HEK293 (cell line): ENCODE results near the gene CC2D1B.

Source experiments
- CTCF ChIA-PET: fragments of 350-600 bp; formaldehyde crosslinking; extraction: SDS; loops from one replicate; lab custom pipeline; 2021; ENCODE audit warnings: antibody characterized with exemption; lab: Yijun Ruan, JAX
- POLR2A ChIA-PET: fragments of 300-600 bp; formaldehyde crosslinking; extraction: SDS; loops from one replicate; lab custom pipeline; 2020; ENCODE audit warnings: antibody characterized with exemption, inconsistent platforms; lab: Yijun Ruan, JAX
- H3K27ac ChIP-seq: fragments of 200-500 bp; sonication (Bioruptor generic); 2 replicates; pipeline ENCODE4 v1.5.1; 2014; ENCODE audit warnings: low read depth, low read length, control low read depth, inconsistent platforms; ENCODE audit errors: extremely low read depth
- H3K36me3 ChIP-seq, 2 experiments: fragments of 200-500 bp in 1 of 2; sonication (Bioruptor generic) in 1 of 2; 1 replicate in 1 of 2; 2 replicates in 1 of 2; pipeline ENCODE4 v1.5.1; 2014 to 2017; ENCODE audit warnings: inconsistent platforms in 2 of 2, low read length in 2 of 2; ENCODE audit not compliant: control insufficient read depth in 2 of 2, insufficient read depth in 1 of 2
- H3K4me1 ChIP-seq: fragments of 200-500 bp; sonication (Bioruptor generic); 2 replicates; pipeline ENCODE4 v1.5.1; 2014; ENCODE audit warnings: mild to moderate bottlenecking, low read length, inconsistent platforms; ENCODE audit not compliant: control insufficient read depth, insufficient read depth
- H3K4me3 ChIP-seq: 2 replicates; pipeline ENCODE4 v1.5.1; 2011; ENCODE audit warnings: low read depth, mild to moderate bottlenecking, control low read depth, low read length, moderate library complexity
- H3K9me3 ChIP-seq: fragments of 200-500 bp; sonication (Bioruptor generic); 2 replicates; pipeline ENCODE4 v1.5.1; 2014; ENCODE audit warnings: low read depth, low read length, inconsistent platforms; ENCODE audit not compliant: control insufficient read depth, insufficient read depth
- EGR2 ChIP-seq: fragments of 450-650 bp; formaldehyde crosslinking; IDR thresholded peaks from 2 replicates; pipeline ENCODE4 v1.5.1; 2016; ENCODE audit warnings: low read depth, missing biosample characterization, missing genetic modification characterization
- KLF16 ChIP-seq: fragments of 450-650 bp; formaldehyde crosslinking; IDR thresholded peaks from 2 replicates; pipeline ENCODE4 v1.5.1; 2017; ENCODE audit warnings: missing biosample characterization, missing genetic modification characterization
- PRDM1 ChIP-seq: fragments of 450-650 bp; formaldehyde crosslinking; IDR thresholded peaks from 2 replicates; pipeline ENCODE4; 2016; ENCODE audit warnings: missing biosample characterization, missing genetic modification characterization
- TRIM28 ChIP-seq: IDR thresholded peaks from 2 replicates; pipeline ENCODE4 v1.6.1; 2011; ENCODE audit warnings: low read length, control low read depth, borderline replicate concordance
- ZBTB17 ChIP-seq: fragments of 450-650 bp; formaldehyde crosslinking; IDR thresholded peaks from 2 replicates; pipeline ENCODE4 v1.5.1; 2016; ENCODE audit warnings: missing biosample characterization, missing genetic modification characterization
- ZBTB44 ChIP-seq: fragments of 450-650 bp; IDR thresholded peaks from 2 replicates; pipeline ENCODE4 v1.5.1; 2018; ENCODE audit warnings: missing biosample characterization, mild to moderate bottlenecking, missing genetic modification characterization
- ZNF132 ChIP-seq: fragments of 450-650 bp; formaldehyde crosslinking; IDR thresholded peaks from 2 replicates; pipeline ENCODE4 v1.5.1; 2017; ENCODE audit warnings: missing biosample characterization, missing genetic modification characterization, borderline replicate concordance
- ZNF175 ChIP-seq: fragments of 450-650 bp; formaldehyde crosslinking; IDR thresholded peaks from 2 replicates; pipeline ENCODE4 v1.5.1; 2016; ENCODE audit warnings: missing biosample characterization, missing genetic modification characterization
- ZNF202 ChIP-seq: fragments of 450-650 bp; formaldehyde crosslinking; IDR thresholded peaks from 2 replicates; pipeline ENCODE4 v1.5.1; 2016; ENCODE audit warnings: missing biosample characterization, missing genetic modification characterization, borderline replicate concordance
- ZNF223 ChIP-seq: fragments of 450-650 bp; formaldehyde crosslinking; IDR thresholded peaks from 2 replicates; pipeline ENCODE4 v1.5.1; 2016; ENCODE audit warnings: missing biosample characterization, missing genetic modification characterization
- ZNF391 ChIP-seq: fragments of 450-650 bp; formaldehyde crosslinking; IDR thresholded peaks from 2 replicates; pipeline ENCODE4 v1.5.1; 2016; ENCODE audit warnings: low read depth, missing biosample characterization, missing genetic modification characterization, borderline replicate concordance
- ZNF426 ChIP-seq: fragments of 450-650 bp; formaldehyde crosslinking; IDR thresholded peaks from 2 replicates; pipeline ENCODE4 v1.5.1; 2017; ENCODE audit warnings: missing biosample characterization, missing genetic modification characterization, mild to moderate bottlenecking, inconsistent platforms, moderate library complexity
- ZNF548 ChIP-seq: fragments of 450-650 bp; formaldehyde crosslinking; IDR thresholded peaks from 2 replicates; pipeline ENCODE4 v1.5.1; 2016; ENCODE audit warnings: missing biosample characterization, missing genetic modification characterization
- ZNF558 ChIP-seq: fragments of 450-650 bp; formaldehyde crosslinking; IDR thresholded peaks from 2 replicates; pipeline ENCODE4 v1.5.1; 2016; ENCODE audit warnings: missing biosample characterization, missing genetic modification characterization
- ZNF664 ChIP-seq: fragments of 450-650 bp; formaldehyde crosslinking; IDR thresholded peaks from 2 replicates; pipeline ENCODE4 v1.5.1; 2016; ENCODE audit warnings: missing biosample characterization, missing genetic modification characterization
- ZNF677 ChIP-seq: fragments of 450-650 bp; IDR thresholded peaks from 2 replicates; pipeline ENCODE4 v1.5.0; 2018; ENCODE audit warnings: missing biosample characterization, mild to moderate bottlenecking, missing genetic modification characterization, moderate library complexity
- TF ChIP-seq, protein P1 (sequence below): fragments of 450-650 bp; formaldehyde crosslinking; IDR thresholded peaks from 2 replicates; pipeline ENCODE4 v1.5.1; 2016; ENCODE audit warnings: missing biosample characterization, missing genetic modification characterization
- TF ChIP-seq, protein P2 (sequence below): fragments of 450-650 bp; formaldehyde crosslinking; IDR thresholded peaks from 2 replicates; pipeline ENCODE4 v1.5.1; 2017; ENCODE audit warnings: missing biosample characterization, missing genetic modification characterization

Gene CC2D1B

GRCh38 chr1:52332411-52332810, 33.6 kb downstream of the CC2D1B start:
- H3K9me3 ChIP-seq, result no peaks in the 10 kb centered on the region
- TF ChIP-seq ZBTB17 (peak; percentile 21; the same call in 1 of the 2 replicates), ZNF558 (tag by site-specific recombination) (no peak), ZNF202 (tag by site-specific recombination) (no peak), ZBTB44 (tag by site-specific recombination) (no peak), EGR2 (no peak)
- peaks cover 0 to 12% of the 10 kb centered on the region in 2 experiments; a peak in 2 of 3 replicates for H3K36me3 ChIP-seq
- H3K27ac ChIP-seq, result no peak overlapping the region
- H3K4me1 ChIP-seq, result no peaks in the 10 kb centered on the region
- POLR2A ChIA-PET, result no interaction called here
- CTCF ChIA-PET, result interaction anchor here (1.1 kb wide), 1 partner anchor 204 kb away, joined by 3 read pairs; no protein-coding TSS in a partner anchor
- no peak overlapping the region for H3K4me3 ChIP-seq

DNA sequence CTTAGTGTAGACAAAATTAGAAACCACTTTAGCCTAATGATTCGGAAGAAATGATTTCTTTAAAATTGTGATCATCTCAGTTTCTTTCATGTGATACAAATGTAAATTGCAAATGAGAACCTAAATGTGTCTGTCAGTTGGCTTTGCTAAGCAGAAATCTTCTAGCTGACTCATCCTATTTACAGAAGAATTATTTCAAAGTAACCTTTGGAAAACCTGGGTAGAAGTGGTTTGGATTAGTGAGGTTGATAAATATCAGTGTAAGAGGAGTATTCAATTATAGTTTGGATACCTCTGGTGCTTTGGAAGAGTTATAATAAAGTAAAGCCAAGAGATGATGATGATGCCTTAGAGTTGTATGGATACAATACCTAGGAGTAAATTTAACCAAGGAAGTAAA, 37.4 kb downstream of the CC2D1B start:
- no peaks in the 10 kb centered on the region for H3K9me3 ChIP-seq
- ChIA-PET CTCF (interaction anchor here (1.4 kb wide), 1 partner anchor 32 kb away, joined by 4 read pairs; no protein-coding TSS in a partner anchor), POLR2A (no interaction called here)
- no peak overlapping the region for H3K4me3 ChIP-seq
- H3K4me1 ChIP-seq, result no peaks in the 10 kb centered on the region
- no peaks in the 10 kb centered on the region; a peak in 1 of 3 replicates for H3K36me3 ChIP-seq
- TF ChIP-seq ZNF132 (tag by site-specific recombination) (no peak), ZNF175 (tag by site-specific recombination) (no peak), PRDM1 (tag by site-specific recombination) (no peak), ZNF664 (no peak), ZNF426 (no peak), ZNF558 (tag by site-specific recombination) (no peak), ZNF391 (tag by site-specific recombination) (no peak), ZNF677 (tag by site-specific recombination) (no peak), ZNF223 (tag by site-specific recombination) (no peak), ZNF202 (tag by site-specific recombination) (no peak), KLF16 (tag by site-specific recombination) (no peak), TRIM28 (no peak), ZNF548 (no peak)
- TF ChIP-seq, protein P1, sequence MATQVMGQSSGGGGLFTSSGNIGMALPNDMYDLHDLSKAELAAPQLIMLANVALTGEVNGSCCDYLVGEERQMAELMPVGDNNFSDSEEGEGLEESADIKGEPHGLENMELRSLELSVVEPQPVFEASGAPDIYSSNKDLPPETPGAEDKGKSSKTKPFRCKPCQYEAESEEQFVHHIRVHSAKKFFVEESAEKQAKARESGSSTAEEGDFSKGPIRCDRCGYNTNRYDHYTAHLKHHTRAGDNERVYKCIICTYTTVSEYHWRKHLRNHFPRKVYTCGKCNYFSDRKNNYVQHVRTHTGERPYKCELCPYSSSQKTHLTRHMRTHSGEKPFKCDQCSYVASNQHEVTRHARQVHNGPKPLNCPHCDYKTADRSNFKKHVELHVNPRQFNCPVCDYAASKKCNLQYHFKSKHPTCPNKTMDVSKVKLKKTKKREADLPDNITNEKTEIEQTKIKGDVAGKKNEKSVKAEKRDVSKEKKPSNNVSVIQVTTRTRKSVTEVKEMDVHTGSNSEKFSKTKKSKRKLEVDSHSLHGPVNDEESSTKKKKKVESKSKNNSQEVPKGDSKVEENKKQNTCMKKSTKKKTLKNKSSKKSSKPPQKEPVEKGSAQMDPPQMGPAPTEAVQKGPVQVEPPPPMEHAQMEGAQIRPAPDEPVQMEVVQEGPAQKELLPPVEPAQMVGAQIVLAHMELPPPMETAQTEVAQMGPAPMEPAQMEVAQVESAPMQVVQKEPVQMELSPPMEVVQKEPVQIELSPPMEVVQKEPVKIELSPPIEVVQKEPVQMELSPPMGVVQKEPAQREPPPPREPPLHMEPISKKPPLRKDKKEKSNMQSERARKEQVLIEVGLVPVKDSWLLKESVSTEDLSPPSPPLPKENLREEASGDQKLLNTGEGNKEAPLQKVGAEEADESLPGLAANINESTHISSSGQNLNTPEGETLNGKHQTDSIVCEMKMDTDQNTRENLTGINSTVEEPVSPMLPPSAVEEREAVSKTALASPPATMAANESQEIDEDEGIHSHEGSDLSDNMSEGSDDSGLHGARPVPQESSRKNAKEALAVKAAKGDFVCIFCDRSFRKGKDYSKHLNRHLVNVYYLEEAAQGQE (tag by site-specific recombination), result no peak
- TF ChIP-seq, protein P2, sequence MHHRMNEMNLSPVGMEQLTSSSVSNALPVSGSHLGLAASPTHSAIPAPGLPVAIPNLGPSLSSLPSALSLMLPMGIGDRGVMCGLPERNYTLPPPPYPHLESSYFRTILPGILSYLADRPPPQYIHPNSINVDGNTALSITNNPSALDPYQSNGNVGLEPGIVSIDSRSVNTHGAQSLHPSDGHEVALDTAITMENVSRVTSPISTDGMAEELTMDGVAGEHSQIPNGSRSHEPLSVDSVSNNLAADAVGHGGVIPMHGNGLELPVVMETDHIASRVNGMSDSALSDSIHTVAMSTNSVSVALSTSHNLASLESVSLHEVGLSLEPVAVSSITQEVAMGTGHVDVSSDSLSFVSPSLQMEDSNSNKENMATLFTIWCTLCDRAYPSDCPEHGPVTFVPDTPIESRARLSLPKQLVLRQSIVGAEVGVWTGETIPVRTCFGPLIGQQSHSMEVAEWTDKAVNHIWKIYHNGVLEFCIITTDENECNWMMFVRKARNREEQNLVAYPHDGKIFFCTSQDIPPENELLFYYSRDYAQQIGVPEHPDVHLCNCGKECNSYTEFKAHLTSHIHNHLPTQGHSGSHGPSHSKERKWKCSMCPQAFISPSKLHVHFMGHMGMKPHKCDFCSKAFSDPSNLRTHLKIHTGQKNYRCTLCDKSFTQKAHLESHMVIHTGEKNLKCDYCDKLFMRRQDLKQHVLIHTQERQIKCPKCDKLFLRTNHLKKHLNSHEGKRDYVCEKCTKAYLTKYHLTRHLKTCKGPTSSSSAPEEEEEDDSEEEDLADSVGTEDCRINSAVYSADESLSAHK (tag by site-specific recombination), result no peak
- no peak overlapping the region for H3K27ac ChIP-seq
